Astrocyte (in vitro differentiated cells and primary cell): ENCODE results near the gene EFEMP1.

Source experiments
- CTCF ChIP-seq: IDR thresholded peaks from 2 replicates; pipeline ENCODE4 v1.5.1; 2011; ENCODE audit warnings: low read depth, mild to moderate bottlenecking, inconsistent platforms, low read length, moderate library complexity; ENCODE audit not compliant: insufficient read depth
- EZH2 ChIP-seq: IDR thresholded peaks from 2 replicates; pipeline ENCODE4 v1.6.1; 2012; ENCODE audit warnings: mild to moderate bottlenecking, low read length, inconsistent platforms; ENCODE audit not compliant: insufficient read depth

GRCh38 chr2:55918856-55919255 lies 4.7 kb downstream of the EFEMP1 start:
- no peak for TF ChIP-seq EZH2
- TF ChIP-seq CTCF: no peak
